IMR-90 (cell line): ENCODE results near the gene HES1.
"Not testable (repeated sequence)": the region's sequence is repeated elsewhere in the genome, so short reads cannot be mapped to it uniquely, and the experiment has no call there.

Source experiments
- BHLHE40 ChIP-seq: fragments of 150-350 bp; IDR thresholded peaks from 2 replicates; pipeline ENCODE4 v1.6.1; 2016; ENCODE audit warnings: mild to moderate bottlenecking, low read depth, low read length
- CTCF ChIP-seq: conservative IDR thresholded peaks from 2 replicates; pipeline ENCODE4 v1.5.1; 2012; ENCODE audit warnings: mild to moderate bottlenecking, low read depth, low read length, improper control_type of control experiment
- ELK1 ChIP-seq: fragments of 150-350 bp; IDR thresholded peaks from 2 replicates; pipeline ENCODE4 v1.6.1; 2016; ENCODE audit warnings: low read depth, mild to moderate bottlenecking, low read length, moderate library complexity, borderline replicate concordance
- MAFK ChIP-seq: IDR thresholded peaks from 2 replicates; pipeline ENCODE4 v1.6.1; 2012; ENCODE audit warnings: low read depth, low read length, improper control_type of control experiment
- MAZ ChIP-seq: IDR thresholded peaks from 2 replicates; pipeline ENCODE4 v1.6.1; 2012; ENCODE audit warnings: low read depth, mild to moderate bottlenecking, low read length, improper control_type of control experiment, moderate library complexity, borderline replicate concordance
- MXI1 ChIP-seq: IDR thresholded peaks from 2 replicates; pipeline ENCODE4 v1.6.1; 2012; ENCODE audit warnings: low read depth, mild to moderate bottlenecking, low read length, moderate library complexity, borderline replicate concordance
- POLR2A ChIP-seq: IDR thresholded peaks from 2 replicates; pipeline ENCODE4 v1.6.1; 2012; ENCODE audit warnings: mild to moderate bottlenecking, low read depth, low read length
- RAD21 ChIP-seq: IDR thresholded peaks from 2 replicates; pipeline ENCODE4 v1.6.1; 2012; ENCODE audit warnings: low read length, improper control_type of control experiment
- RCOR1 ChIP-seq: IDR thresholded peaks from 2 replicates; pipeline ENCODE4 v1.6.1; 2012; ENCODE audit warnings: mild to moderate bottlenecking, low read length, improper control_type of control experiment; ENCODE audit not compliant: insufficient replicate concordance
- RFX5 ChIP-seq: IDR thresholded peaks from 2 replicates; pipeline ENCODE4 v1.8.0; 2012; ENCODE audit warnings: low read depth, mild to moderate bottlenecking, low read length, moderate library complexity
- SMC3 ChIP-seq: fragments of 150-350 bp; IDR thresholded peaks from 2 replicates; pipeline ENCODE4 v1.6.1; 2016; ENCODE audit warnings: low read depth, mild to moderate bottlenecking, antibody characterized with exemption, low read length, moderate library complexity
- USF2 ChIP-seq: fragments of 150-350 bp; IDR thresholded peaks from 2 replicates; pipeline ENCODE4 v1.6.1; 2017; ENCODE audit warnings: mild to moderate bottlenecking, antibody characterized with exemption, low read length, low read depth

- not testable (repeated sequence) for TF ChIP-seq MAFK, CTCF, USF2, RAD21, ELK1, MAZ, BHLHE40, POLR2A, RCOR1, SMC3, RFX5, MXI1
Measured at GRCh38 chr3:194150935-194151302, 15.0 kb downstream of the HES1 start.
